HL-60 (cell line): ENCODE data around the gene KIAA1671.

Experiments used
- CTCF ChIP-seq: IDR thresholded peaks from one replicate; pipeline ENCODE4 v1.5.1; 2011; ENCODE audit warnings: low read length, control low read depth, inconsistent platforms; ENCODE audit not compliant: insufficient read depth
- GABPA ChIP-seq: IDR thresholded peaks from 2 replicates; pipeline ENCODE4 v1.6.1; 2012; ENCODE audit warnings: low read depth
- POLR2AphosphoS5 ChIP-seq: IDR thresholded peaks from 2 replicates; pipeline ENCODE4 v1.6.1; 2012; ENCODE audit warnings: low read depth

DNA sequence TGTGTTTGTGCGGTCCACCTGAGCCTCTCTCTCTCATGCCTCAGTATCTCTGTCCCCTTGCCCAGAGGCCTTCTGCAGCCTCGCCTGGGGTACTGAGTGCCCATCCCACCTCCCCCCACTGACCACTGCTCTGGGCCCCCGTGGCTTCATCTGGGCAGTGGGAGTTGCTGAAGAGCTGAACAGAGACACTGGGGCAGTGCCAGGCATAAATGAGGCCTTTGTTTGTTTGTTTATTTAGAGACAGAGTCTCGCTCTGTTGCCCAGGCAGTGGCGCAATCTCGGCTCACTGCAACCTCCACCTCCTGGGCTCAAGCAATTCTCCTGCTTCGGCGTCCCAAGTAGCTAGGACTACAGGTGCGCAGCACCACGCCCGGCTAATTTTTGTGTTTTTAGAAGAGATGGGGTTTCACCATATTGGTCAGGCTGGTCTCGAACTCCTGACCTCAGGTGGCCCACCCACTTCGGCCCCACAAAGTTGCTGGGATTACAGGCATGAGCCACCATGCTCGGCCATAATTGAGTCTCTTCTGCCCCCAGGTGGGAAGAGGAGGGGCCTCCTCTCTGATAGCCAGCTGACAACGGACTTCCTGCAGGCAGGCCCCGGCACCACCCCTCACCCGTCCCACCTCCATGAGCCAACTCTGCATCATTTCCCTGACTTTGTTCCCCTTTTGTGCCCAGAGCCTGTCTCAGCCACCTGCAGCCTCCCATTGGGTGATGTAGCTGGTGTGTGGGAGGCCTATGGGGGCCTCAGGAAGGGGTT, 256.4 kb downstream of the KIAA1671 start:
- TF ChIP-seq CTCF, result no peak
- no peak for TF ChIP-seq POLR2AphosphoS5
- no peak for TF ChIP-seq GABPA
